ENCODE data around the gene LOXL1.

Gene LOXL1

GRCh38 chr15:73981761-73982221 is 55.5 kb downstream of the LOXL1 start:
- DNase-seq (ENCODE audit: low spot score) = no peak

- DNase-seq (ENCODE audit: low spot score) = no peak
These were observed 56.1 kb downstream of the LOXL1 start for GRCh38 chr15:73982222-73982962.

GRCh38 chr15:73983211-73983727 is 57.0 kb downstream of the LOXL1 start:
- no peak for DNase-seq (ENCODE audit: low spot score)

- no peak for DNase-seq (ENCODE audit: low spot score)
These were observed 57.5 kb downstream of the LOXL1 start for GRCh38 chr15:73983773-73984172.

- no peak for DNase-seq (ENCODE audit: low spot score)
These were observed 58.1 kb downstream of the LOXL1 start for GRCh38 chr15:73984208-73984979.

- no peak for DNase-seq (ENCODE audit: low spot score)
These were observed 59.0 kb downstream of the LOXL1 start for GRCh38 chr15:73985101-73985873.

GRCh38 chr15:73986055-73986775 is 60.0 kb downstream of the LOXL1 start:
- DNase-seq (ENCODE audit: low spot score) = no peak

GRCh38 chr15:73986776-73987056 is 60.5 kb downstream of the LOXL1 start:
- DNase-seq (ENCODE audit: low spot score) = no peak

GRCh38 chr15:73987250-73987649 is 61.0 kb downstream of the LOXL1 start:
- no peak for DNase-seq (ENCODE audit: low spot score)

- DNase-seq (ENCODE audit: low spot score) = no peak
These were observed 61.6 kb downstream of the LOXL1 start for GRCh38 chr15:73987681-73988444.

GRCh38 chr15:73988445-73988969 is 62.2 kb downstream of the LOXL1 start:
- no peak for DNase-seq (ENCODE audit: low spot score)

GRCh38 chr15:73989001-73989798 is 62.9 kb downstream of the LOXL1 start:
- DNase-seq (ENCODE audit: low spot score) = no peak

GRCh38 chr15:73990250-73991005 is 64.2 kb downstream of the LOXL1 start:
- DNase-seq (ENCODE audit: low spot score) = no peak

- no peak for DNase-seq (ENCODE audit: low spot score)
These were observed 65.0 kb downstream of the LOXL1 start for GRCh38 chr15:73991260-73991659.

- peak; percentile 94 for DNase-seq (ENCODE audit: low spot score)
These were observed 65.7 kb downstream of the LOXL1 start, which contains the start of gene STOML1 for GRCh38 chr15:73991726-73992593. TSS of gene STOML1 (minus strand) at chr15:73992295. CDS start at chr15:73992223, 72 bp downstream.

GRCh38 chr15:73992594-73992898 is 66.3 kb downstream of the LOXL1 start:
- no peak for DNase-seq (ENCODE audit: low spot score)

GRCh38 chr15:73993211-73993994 is 67.1 kb downstream of the LOXL1 start:
- no peak for DNase-seq (ENCODE audit: low spot score)
